Neural cell (in vitro differentiated cells): Measurements from ENCODE around the gene PER2. TPM values are rescaled to one million over a fixed set of nuclear protein-coding genes. Genes with fewer than 3 reads are reported as not detected.

Experiments
- H2AFZ ChIP-seq: fragments of 200-600, 300-800 bp; sonication (generic), shearing (Covaris generic); 2 replicates; pipeline ENCODE4 v1.6.0; 2014; ENCODE audit warnings: low read depth, mild to moderate bottlenecking, antibody characterized with exemption, low read length, moderate library complexity
- H3F3A ChIP-seq: fragments of 200-600 bp; shearing (Covaris generic); 2 replicates; pipeline ENCODE4 v1.6.1; 2016; ENCODE audit warnings: mild to moderate bottlenecking, moderate library complexity, mixed read lengths, antibody characterized with exemption, low read length; ENCODE audit not compliant: insufficient read depth, poor library complexity, severe bottlenecking
- H3K27ac ChIP-seq: fragments of 200-600, 300-800 bp; sonication (generic), shearing (Covaris generic); 2 replicates; pipeline ENCODE4 v1.5.1; 2014; ENCODE audit warnings: mild to moderate bottlenecking, low read length, moderate library complexity
- H3K27me3 ChIP-seq: fragments of 300-800, 200-600 bp; sonication (generic), shearing (Covaris generic); 2 replicates; pipeline ENCODE4 v1.6.0; 2014; ENCODE audit warnings: mild to moderate bottlenecking, low read depth, low read length, moderate library complexity; ENCODE audit not compliant: insufficient read depth
- H3K36me3 ChIP-seq: fragments of 300-800, 200-600 bp; sonication (generic), shearing (Covaris generic); 2 replicates; pipeline ENCODE4 v1.5.1; 2014; ENCODE audit warnings: mild to moderate bottlenecking, antibody characterized with exemption, low read length, moderate library complexity; ENCODE audit not compliant: insufficient read depth
- H3K4me2 ChIP-seq: fragments of 300-800, 200-600 bp; sonication (generic), shearing (Covaris generic); 2 replicates; pipeline ENCODE4 v1.6.0; 2014; ENCODE audit warnings: mild to moderate bottlenecking, low read length
- H3K4me3 ChIP-seq: fragments of 300-800, 200-600 bp; sonication (generic), shearing (Covaris generic); 2 replicates; pipeline ENCODE4 v1.5.1; 2014; ENCODE audit warnings: mild to moderate bottlenecking, low read length, moderate library complexity
- H3K79me2 ChIP-seq: fragments of 200-600 bp; shearing (Covaris generic); replicated peaks from 2 replicates; pipeline ENCODE4 v1.6.0; 2014; ENCODE audit warnings: mild to moderate bottlenecking, low read length, moderate library complexity; ENCODE audit not compliant: insufficient read depth
- H3K9ac ChIP-seq: fragments of 300-800, 200-600 bp; sonication (generic), shearing (Covaris generic); 2 replicates; pipeline ENCODE4 v1.6.1; 2016; ENCODE audit warnings: mild to moderate bottlenecking, low read length, mixed read lengths
- H3K9me2 ChIP-seq: fragments of 200-600 bp; shearing (Covaris generic); 2 replicates; pipeline ENCODE4 v1.6.1; 2016; ENCODE audit warnings: mild to moderate bottlenecking, low read length, mixed read lengths; ENCODE audit not compliant: insufficient read depth
- H3K9me3 ChIP-seq: fragments of 200-600, 300-800 bp; sonication (generic), shearing (Covaris generic); 2 replicates; pipeline ENCODE4 v1.6.1; 2016; ENCODE audit warnings: mild to moderate bottlenecking, mixed run types, low read length, moderate library complexity, mixed read lengths
- H4K20me1 ChIP-seq: fragments of 200-600 bp; shearing (Covaris generic); 2 replicates; pipeline ENCODE4 v1.6.1; 2016; ENCODE audit warnings: mild to moderate bottlenecking, mixed run types; ENCODE audit not compliant: insufficient read depth
- CTCF ChIP-seq: fragments of 450-650 bp; IDR thresholded peaks from 2 replicates; pipeline ENCODE4 v1.5.1; 2014; ENCODE audit warnings: antibody characterized with exemption, mild to moderate bottlenecking, moderate library complexity; ENCODE audit not compliant: poor library complexity, severe bottlenecking
- EP300 ChIP-seq: fragments of 450-650 bp; conservative IDR thresholded peaks from 2 replicates; pipeline ENCODE4 v1.6.1; 2014; ENCODE audit warnings: antibody characterized with exemption, mild to moderate bottlenecking, moderate library complexity; ENCODE audit not compliant: poor library complexity, severe bottlenecking
- EZH2 ChIP-seq: fragments of 200-600, 300-800 bp; shearing (Covaris generic), sonication (generic); IDR thresholded peaks from 2 replicates; pipeline ENCODE4 v1.6.1; 2014; ENCODE audit warnings: antibody characterized with exemption, low read length, borderline replicate concordance, mild to moderate bottlenecking; ENCODE audit not compliant: insufficient read depth, poor library complexity, severe bottlenecking
- MXI1 ChIP-seq: fragments of 450-650 bp; conservative IDR thresholded peaks from 2 replicates; pipeline ENCODE4 v1.6.1; 2014; ENCODE audit warnings: antibody characterized with exemption, mild to moderate bottlenecking; ENCODE audit not compliant: poor library complexity, severe bottlenecking
- POLR2AphosphoS5 ChIP-seq: IDR thresholded peaks from 2 replicates; pipeline ENCODE4 v1.6.1; 2012
- RAD21 ChIP-seq: fragments of 450-650 bp; conservative IDR thresholded peaks from 2 replicates; pipeline ENCODE4 v1.6.1; 2014; ENCODE audit warnings: antibody characterized with exemption, mild to moderate bottlenecking, moderate library complexity
- SMC3 ChIP-seq: fragments of 450-650 bp; conservative IDR thresholded peaks from 2 replicates; pipeline ENCODE4 v1.6.1; 2014; ENCODE audit warnings: antibody characterized with exemption, mild to moderate bottlenecking, moderate library complexity; ENCODE audit not compliant: poor library complexity
- TAF1 ChIP-seq: IDR thresholded peaks from 2 replicates; pipeline ENCODE4 v1.6.1; 2012; ENCODE audit warnings: low read depth
- polyA plus RNA-seq: library from polyadenylated mRNA; depleted of rRNA; stranded (reverse); fragments of >200 nt; gene quantifications from 2 replicates; pipeline ENCODE4 v1.2.3, GENCODE V29; 2014
- TF ChIP-seq, protein P1 (sequence below): IDR thresholded peaks from 2 replicates; pipeline ENCODE4 v1.6.1; 2012; ENCODE audit warnings: borderline replicate concordance

The PER2 gene
- polyA plus RNA-seq, 1 donor from 2014 or later = 3.2 TPM

GRCh38 chr2:238290715-238291549 lies 2.5 kb upstream of the PER2 start:
- no peak overlapping the region for H3K27ac ChIP-seq

DNA sequence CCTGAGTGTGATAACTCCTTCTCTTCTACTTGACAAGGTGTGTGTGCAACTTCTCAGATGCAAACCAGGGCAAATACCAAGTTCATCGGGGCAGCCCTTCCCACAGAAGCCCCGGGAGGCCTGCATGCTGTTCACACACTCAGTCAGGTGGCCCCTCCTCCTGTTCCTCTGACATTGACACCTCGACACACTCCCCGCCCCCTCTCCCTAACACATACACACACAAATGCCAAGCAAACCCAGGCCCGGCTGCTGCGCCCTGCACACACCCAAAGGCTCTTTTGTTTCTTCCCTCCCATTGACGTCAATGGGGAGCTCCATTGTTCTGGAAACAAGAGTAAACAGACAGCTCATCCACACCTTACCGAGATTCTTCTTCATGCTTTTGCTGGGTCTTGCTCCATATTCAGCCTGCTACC lies 1.7 kb upstream of the PER2 start:
- Histone ChIP-seq H3K9me3 (no peaks in the 10 kb centered on the region), H3K4me3 (peak overlapping the region; percentile 97), H3K27ac (no peak overlapping the region), H3F3A (no peaks in the 10 kb centered on the region), H3K9ac (no peak overlapping the region), H3K4me2 (no peak overlapping the region), H3K36me3 (no peaks in the 10 kb centered on the region), H3K79me2 (peaks cover 11% of the 10 kb centered on the region), H2AFZ (no peak overlapping the region), H3K9me2 (no peaks in the 10 kb centered on the region), H4K20me1 (no peaks in the 10 kb centered on the region), H3K27me3 (no peaks in the 10 kb centered on the region)
- TF ChIP-seq POLR2AphosphoS5 = no peak
- TF ChIP-seq, protein P1, sequence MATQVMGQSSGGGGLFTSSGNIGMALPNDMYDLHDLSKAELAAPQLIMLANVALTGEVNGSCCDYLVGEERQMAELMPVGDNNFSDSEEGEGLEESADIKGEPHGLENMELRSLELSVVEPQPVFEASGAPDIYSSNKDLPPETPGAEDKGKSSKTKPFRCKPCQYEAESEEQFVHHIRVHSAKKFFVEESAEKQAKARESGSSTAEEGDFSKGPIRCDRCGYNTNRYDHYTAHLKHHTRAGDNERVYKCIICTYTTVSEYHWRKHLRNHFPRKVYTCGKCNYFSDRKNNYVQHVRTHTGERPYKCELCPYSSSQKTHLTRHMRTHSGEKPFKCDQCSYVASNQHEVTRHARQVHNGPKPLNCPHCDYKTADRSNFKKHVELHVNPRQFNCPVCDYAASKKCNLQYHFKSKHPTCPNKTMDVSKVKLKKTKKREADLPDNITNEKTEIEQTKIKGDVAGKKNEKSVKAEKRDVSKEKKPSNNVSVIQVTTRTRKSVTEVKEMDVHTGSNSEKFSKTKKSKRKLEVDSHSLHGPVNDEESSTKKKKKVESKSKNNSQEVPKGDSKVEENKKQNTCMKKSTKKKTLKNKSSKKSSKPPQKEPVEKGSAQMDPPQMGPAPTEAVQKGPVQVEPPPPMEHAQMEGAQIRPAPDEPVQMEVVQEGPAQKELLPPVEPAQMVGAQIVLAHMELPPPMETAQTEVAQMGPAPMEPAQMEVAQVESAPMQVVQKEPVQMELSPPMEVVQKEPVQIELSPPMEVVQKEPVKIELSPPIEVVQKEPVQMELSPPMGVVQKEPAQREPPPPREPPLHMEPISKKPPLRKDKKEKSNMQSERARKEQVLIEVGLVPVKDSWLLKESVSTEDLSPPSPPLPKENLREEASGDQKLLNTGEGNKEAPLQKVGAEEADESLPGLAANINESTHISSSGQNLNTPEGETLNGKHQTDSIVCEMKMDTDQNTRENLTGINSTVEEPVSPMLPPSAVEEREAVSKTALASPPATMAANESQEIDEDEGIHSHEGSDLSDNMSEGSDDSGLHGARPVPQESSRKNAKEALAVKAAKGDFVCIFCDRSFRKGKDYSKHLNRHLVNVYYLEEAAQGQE = no peak
- TF ChIP-seq RAD21 = no peak
- no peak for TF ChIP-seq EZH2
- TF ChIP-seq TAF1 = no peak
- no peak for TF ChIP-seq SMC3
- no peak for TF ChIP-seq CTCF

More at GRCh38 chr2:238290715-238291549, 2.5 kb upstream of the PER2 start:
- H3K9me2 ChIP-seq = no peaks in the 10 kb centered on the region
- TF ChIP-seq EZH2 (no peak), EP300 (no peak), MXI1 (no peak), POLR2AphosphoS5 (no peak), TAF1 (no peak), SMC3 (no peak), CTCF (no peak), RAD21 (no peak)
- TF ChIP-seq, protein P1 = no peak
- H3K27me3 ChIP-seq = no peaks in the 10 kb centered on the region
- no peak overlapping the region for H3K4me3 ChIP-seq
- no peaks in the 10 kb centered on the region for H3K36me3 ChIP-seq
- H3K9me3 ChIP-seq = no peaks in the 10 kb centered on the region
- H3K79me2 ChIP-seq = peaks cover 11% of the 10 kb centered on the region
- no peak overlapping the region for H3K4me2 ChIP-seq
- no peaks in the 10 kb centered on the region for H4K20me1 ChIP-seq
- no peak overlapping the region for H3K9ac ChIP-seq
- no peak overlapping the region for H2AFZ ChIP-seq
- H3F3A ChIP-seq = no peaks in the 10 kb centered on the region
